SH-SY5Y (cell line): ENCODE measurements around the gene GRB10.

ENCODE experiments used
- GATA2 ChIP-seq: IDR thresholded peaks from 2 replicates; pipeline ENCODE4 v1.6.1; 2011; ENCODE audit warnings: mild to moderate bottlenecking, low read depth, low read length
- GATA3 ChIP-seq: IDR thresholded peaks from 2 replicates; pipeline ENCODE4 v1.6.1; 2011; ENCODE audit warnings: low read depth, mild to moderate bottlenecking, low read length, moderate library complexity

- TF ChIP-seq GATA2, result no peak
- TF ChIP-seq GATA3, result no peak
Measured at GRCh38 chr7:50768485-50769474, 13.9 kb downstream of the GRB10 start.
